Urothelium cell line (cell line): ENCODE data around the gene SCCPDH.

Source experiments
- DNase-seq: peaks from one replicate; pipeline ENCODE4 v3.0.0; 2011; ENCODE audit warnings: low spot score, mixed read lengths
- FAIRE-seq: peaks from 2 replicates; lab custom pipeline; 2011; peaks lifted over from hg19 to GRCh38; lab: Jason Lieb, UNC

Gene SCCPDH

DNA sequence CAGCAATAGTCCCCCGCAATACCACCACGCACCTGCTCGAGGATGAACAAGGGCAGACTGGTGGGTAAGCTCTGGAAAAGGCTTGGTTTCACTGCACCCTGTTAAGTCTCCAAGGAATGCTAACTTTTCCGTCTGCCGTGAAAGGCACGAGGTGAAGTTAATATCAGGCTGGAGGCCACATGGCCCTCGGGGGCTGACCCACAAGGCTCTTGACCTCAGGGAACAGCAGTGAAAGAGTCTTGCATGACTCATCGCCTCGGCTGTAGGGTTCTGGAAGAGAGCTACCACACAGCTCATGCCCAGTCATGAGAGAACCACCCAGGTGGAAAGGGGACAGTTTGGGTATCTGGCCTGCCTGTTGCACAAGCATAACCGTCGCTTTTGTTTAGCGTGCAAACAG lies 24.7 kb downstream of the SCCPDH start:
- FAIRE-seq (no peak), DNase-seq (peak; percentile 18)

DNA sequence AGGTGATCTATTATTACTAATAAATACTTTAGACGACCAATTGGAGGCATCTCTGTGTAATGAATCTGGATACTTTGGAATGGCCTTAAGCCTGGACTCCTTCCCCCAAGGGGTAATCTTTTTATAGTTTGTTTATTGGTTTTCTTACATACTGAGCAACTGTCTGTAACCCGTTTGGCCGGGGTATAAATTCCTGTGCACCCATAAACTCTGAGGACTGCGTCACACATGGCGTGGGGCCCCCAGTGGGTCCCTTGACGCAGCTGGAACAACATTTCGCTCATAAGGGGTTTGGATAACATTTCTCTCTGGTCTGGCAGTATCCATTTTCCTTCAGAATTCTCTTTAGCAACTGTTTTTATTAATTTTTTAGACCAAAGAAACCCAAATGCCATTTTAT lies 26.5 kb downstream of the SCCPDH start:
- DNase-seq (no peak), FAIRE-seq (no peak)

DNA sequence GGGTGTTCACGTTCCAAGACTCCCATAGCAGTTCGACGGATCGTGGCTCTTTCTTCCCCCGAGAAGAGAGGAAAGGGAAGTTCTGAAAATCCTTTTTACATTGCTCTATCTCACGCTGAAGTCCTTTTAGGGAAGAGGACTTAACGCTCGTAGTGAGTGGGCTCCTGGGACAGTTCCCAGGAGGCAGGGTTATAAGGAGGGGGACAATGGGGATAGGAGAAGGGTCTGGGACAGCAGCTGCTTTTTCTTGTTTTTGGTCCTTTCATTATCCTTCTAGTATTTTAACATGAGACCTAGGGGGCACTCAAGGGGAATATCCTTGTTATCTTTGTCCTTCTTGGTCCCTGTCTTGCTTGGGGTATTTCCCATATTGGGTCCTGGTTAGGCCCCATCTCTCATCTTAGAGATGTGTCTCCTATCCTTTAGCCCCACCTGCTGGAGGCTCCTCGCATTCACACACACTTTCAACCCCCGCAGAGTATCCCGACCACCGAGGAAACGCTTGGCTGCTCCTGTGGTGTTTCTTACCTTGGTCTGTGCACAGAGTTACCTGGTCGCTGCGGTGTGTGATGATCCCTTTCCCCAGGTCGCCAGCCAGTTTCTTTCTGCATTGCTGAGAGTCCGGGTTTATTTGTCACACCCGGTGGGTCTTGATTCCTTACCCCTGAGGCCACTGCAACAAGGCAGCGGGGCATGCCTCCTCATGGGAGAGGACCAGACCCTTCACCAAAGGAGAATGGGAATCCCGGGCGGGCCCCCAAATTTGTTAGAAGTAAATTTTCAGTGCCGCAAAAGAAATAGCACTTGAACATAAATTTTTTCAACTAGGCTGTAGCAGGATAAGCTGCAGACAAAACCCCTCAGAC lies 29.7 kb downstream of the SCCPDH start:
- FAIRE-seq (peak; percentile 13), DNase-seq (peak; percentile 44)

DNA sequence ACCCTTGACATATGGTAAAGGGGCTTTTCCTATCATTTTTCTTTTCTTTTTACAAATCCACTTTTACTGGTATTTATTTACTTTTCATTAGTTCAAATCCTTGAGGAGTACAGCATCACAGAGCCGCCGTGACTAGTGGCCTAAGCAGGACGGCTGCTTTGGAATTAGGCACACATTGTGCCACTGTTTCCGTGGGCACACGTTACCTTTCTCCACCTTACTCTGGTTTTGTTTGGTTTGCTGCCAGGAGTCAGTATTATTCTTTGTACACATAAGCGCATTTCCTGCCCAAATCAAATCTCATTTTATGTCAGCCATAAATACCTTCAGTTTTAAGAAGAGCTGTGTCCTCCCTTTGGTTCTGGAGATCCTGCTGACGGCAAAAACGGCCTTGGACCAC lies 31.2 kb downstream of the SCCPDH start:
- no peak for FAIRE-seq
- no peak for DNase-seq

DNA sequence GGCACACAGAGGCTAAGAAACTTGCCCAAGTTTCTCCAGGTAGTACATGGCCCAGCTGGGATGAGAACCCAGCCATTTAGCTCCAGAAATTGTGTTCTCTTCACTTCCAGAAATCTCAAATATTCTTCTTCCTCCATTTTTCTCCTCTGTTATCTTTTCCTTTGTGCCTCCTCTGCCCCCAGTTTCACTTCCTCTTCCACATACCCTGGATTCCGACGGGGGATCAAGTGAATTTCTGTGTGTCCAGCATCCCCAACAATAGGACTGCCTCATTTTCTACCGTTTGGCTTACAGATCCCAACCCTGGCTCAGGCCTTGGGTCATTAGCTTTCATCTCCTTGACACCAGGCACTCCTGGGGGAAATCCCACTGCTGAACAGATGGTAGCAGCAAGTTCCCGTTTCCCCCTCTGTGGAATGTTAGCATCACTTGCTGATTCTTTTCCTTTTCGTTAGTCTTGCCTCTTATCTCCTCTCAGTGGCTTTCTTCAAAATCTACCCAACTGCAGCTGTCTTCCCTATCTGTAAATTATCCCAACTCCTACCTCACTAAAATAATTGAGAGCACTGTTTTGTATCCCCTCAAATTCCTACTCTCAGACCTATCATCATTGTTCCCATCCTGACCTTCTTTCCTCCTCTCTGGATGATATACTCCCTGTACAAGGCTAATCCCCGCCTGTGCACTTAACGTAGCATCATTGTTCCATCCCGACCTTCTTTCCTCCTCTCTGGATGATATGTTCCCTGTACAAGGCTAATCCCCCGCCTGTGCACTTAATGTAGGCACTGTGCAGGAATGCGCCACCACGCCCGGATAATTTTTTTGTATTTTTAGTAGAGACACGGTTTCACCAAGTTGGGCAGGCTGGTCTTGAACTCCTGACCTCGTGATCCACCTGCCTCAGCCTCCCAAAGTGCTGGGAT lies 36.5 kb downstream of the SCCPDH start:
- FAIRE-seq (no peak), DNase-seq (no peak)

DNA sequence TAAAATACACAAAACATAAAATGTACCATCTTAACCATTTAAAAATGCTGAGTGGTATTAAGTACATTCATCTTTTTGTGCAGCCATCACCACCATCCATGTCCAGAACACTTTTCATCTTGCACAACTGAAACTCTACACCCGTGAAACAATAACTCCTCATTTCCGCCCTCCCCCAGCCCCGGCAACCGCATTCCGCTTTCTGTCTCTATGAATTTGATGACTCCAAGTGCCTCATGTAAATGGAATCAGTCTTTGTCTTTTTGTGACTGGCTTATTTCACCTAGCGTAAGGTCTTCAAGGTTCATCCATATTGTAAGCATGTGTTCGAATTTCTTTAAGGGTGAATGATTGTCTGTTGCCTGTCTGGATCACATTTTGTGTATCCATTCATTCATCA lies 37.2 kb downstream of the SCCPDH start:
- DNase-seq (no peak), FAIRE-seq (no peak)

DNA sequence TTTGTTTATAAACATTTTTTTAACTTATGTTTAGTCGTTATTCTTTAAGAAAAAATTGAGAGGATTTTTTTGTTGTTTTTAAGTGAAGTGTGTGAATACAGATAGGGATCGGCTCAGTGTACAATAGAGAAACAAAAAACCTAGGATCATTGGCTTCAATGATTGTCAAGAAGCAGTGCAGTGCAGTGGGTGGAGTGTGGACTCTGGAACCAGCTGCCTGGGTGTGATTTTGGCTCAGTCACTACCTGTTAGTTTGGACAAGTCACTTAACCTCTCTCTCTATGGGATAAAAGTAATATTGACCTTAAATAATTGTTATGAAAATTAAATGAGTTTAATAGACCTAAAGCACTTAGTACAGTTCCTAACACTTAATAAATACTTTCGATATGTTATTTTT lies 41.3 kb downstream of the SCCPDH start:
- DNase-seq = no peak
- FAIRE-seq = no peak

DNA sequence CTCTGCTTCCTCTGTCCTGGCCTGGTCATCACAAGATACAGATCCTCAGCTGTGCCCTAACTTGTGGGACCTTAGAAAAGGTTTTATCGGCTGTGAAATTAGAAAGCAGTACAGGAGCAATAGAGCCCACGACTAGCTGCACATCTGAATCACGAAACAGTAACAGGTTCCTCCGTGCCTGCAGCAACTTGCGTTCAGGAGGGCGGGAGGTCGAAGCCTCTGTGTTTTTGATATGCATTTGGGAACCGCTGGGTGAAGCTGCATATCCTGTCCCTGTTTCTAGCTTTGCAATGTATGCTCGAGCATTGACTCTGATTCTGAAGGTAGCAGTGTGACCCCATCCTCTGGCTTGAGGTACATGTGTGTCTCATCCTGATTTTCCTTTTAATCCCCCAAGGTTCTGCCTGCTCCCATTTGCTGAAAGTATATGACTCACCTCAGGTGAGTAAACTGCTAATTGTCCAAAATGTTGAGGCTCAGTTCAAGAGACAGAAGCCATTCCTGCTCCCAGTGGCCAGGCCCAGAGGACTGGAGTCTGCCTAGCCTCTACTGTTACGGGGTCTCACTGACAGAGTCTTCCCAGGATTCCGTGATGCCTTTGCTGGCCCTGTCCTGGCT lies 44.3 kb downstream of the SCCPDH start:
- FAIRE-seq = no peak
- no peak for DNase-seq

DNA sequence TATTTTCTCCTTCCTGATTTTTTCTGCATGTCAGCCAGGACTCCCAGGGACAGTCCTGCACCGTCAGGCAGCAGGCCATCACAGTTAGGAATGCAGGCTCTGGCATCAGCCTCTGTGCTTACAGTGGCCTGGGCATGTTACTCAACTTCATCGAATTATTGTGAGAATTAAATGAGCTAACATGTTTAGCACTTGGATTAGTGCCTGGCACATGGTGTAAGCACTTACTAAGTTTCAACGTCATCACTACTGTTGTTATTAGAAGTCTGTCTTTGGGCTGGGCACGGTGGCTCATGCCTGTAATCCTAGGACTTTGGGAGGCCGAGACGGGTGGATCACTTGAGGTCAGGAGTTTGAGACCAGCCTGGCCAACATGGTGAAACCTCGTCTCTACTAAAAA lies 45.1 kb downstream of the SCCPDH start:
- no peak for FAIRE-seq
- DNase-seq = no peak

DNA sequence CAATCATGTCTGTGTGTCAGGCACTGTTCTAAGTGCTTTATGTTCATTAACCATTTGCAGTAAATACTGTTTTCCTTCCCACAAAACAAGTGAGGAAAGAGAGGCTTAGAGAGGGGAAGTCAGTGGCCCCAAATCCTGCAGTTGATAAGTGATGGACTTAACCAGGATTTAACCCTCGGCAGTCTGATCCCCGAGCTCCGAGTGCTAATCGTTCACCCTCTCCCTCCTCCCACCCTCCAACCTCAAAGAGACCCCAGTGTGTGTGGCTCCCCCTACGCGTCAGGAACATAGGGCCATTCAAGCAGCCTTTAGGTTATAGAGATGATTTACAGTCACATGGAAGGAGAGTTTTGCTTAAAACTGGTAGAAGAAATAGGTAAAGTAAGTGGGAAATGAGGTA lies 47.2 kb downstream of the SCCPDH start:
- no peak for FAIRE-seq
- DNase-seq = no peak

DNA sequence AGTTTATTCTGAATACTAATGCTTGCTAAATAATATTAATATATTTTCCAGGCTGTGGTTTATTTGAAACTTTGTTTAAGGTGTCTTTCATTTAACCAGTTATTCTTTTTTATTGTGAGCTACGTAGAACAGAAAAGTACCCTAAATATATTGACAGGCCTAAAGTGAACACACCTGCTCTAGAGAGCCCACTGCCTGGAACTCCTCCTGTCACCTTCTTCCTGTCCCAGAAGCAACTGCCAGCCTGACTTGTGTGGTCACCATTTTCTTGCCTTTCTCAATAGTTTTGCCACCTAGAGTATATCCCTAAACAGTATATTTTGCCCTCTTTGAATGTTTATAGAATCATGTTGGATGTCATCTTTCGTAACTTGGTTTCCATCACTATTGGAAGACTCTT lies 48.5 kb downstream of the SCCPDH start:
- FAIRE-seq (no peak), DNase-seq (no peak)

DNA sequence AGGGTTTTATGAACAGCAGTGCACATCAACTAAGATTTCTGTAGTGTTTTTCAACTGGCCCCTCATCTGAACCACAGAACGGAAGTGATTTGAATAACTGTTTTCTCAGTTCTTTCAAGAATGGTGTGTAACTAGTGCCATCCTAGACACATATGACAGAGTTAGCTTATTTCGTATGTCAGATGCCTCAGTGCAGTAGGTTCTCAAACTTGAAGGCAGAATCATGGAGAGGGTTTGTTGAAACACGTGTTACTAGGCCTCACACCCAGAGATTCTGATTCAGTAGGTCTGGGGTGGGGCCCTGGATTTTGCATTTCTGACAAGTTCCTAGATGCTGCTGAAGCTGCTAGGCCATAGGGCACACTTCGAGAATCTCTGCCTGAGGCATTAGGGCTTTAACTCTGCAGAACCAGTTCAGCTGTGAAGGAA lies 49.0 kb downstream of the SCCPDH start:
- FAIRE-seq = no peak

DNA sequence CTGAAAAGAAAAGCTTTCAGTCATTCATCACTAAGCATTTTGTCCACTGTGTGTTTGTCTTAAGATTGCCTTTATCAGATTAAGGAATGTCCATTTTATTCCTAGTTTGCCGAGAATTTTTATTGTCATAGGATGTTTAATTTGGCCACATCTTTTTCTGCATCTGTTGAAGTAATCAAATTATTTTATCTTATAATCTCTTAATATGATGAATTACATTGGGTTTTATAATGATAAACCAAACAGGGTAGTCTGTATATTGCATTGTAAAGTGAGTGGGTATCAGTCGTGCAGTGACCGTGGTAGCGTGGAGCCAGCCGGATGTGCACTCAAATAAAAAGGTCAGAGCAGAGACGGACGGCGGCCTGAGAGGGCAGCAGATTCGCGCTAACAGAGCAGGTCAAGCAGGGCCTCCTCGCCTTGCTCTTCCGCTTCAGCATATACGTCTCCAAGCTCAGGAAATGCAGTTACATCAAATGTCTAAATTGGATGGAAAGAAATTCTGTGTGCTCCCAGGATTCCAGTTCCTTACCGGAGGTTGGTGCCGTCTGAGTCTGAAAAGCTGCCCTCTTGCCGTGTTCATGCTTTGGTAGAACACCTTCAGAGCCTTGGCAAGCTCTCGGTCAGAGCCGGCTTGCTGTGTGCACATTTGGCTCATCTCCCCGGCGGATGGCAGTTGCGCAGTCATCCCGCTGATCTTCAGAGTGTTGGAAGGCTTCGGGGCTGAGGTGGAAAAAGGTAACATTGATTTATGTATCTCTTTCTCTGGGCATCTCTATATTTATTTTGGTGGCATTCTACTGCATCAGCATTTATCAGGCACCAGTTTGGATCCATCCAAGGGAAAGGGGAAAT lies 51.5 kb downstream of the SCCPDH start:
- no peak for FAIRE-seq

More for the DNA sequence above, 49.0 kb downstream of the SCCPDH start:
- no peak for DNase-seq

DNA sequence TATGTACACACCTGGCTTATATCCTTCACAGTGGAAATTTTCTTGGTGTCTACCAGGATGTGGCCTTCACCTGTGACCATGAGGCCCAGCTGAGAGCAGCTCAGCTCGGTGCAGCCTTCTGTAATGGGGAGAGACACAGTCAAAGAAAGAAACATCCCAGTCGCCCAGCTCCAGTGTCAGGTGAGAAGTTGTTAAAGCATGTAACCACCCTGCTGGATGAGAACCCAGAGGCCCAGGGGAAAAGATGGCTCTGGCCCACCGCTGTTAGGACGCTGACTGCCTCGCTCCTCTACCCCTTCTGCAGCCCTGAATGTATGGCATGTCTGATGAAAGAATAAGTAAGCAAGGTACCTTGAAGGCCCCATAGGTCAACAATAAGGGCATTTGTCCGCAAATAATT lies 52.7 kb downstream of the SCCPDH start:
- FAIRE-seq (no peak), DNase-seq (no peak)

More for the DNA sequence above, 51.5 kb downstream of the SCCPDH start:
- DNase-seq = no peak

DNA sequence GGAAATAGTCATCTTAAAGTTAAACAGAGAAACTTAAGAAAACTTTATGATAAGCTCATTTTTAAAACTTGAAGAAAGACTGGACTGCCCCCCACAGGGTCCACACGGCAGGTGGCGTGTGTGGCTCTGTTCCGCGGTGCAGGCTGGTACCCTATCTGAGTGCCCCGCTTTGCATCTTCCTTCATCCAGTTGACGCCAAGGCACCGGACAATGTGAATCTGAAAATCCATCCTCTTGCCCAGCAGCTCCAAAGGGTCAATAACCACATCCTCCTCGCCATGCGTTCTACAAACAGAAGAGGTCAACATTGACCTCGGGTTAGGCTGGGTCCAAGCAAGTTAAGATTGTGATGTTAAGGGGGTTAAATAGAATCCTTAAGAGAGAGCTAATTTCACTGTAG lies 54.5 kb downstream of the SCCPDH start:
- FAIRE-seq (no peak), DNase-seq (no peak)

DNA sequence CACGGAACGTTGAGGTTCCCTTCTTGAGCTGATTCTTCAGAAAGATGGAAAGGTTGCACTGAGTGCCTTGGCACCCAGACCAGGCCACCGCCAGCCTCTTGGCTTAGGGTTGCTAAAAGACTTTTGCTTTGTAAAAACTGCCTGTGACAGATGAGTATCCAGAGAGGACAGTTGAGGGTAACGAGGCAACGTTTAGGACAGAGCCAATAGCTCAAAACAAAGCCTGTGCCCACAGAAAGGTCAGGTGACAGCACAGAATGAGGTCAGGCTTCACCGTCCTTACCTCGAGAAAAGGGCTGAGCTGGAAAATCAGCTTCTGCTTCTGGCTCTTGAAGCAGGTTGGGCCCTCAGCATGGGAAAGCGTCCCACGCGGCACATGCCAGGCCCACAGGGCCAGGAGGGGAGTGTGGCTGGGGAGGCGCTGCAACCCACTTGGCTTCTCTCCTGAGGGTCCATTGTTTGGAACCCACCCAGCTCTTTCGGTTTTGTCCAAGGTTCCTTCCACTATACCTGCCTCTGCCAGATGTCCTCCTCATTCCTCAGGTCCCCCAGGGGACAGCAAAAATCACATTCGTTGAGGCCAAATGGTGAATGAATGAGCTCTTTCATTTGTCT lies 55.5 kb downstream of the SCCPDH start:
- no peak for DNase-seq
- FAIRE-seq = no peak

DNA sequence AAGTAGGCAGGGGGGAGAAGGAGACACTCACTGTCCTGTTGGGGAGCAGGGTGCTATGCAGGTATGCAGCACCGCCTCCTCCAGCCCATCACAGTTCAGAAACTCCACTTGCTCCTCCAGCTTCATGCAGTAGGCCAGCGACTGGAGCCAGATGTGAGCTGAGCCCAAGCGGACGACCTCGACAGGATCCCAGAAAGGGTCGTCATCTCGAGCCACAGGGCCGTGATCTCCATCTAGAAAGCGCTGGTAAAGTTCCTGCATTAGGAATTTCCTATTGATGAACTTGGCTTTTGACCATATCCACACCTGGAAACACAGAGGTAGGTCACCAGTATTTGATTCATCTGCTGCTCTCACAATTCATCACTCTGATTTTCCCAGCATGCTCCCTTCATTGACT lies 56.1 kb downstream of the SCCPDH start:
- FAIRE-seq (no peak), DNase-seq (no peak)

DNA sequence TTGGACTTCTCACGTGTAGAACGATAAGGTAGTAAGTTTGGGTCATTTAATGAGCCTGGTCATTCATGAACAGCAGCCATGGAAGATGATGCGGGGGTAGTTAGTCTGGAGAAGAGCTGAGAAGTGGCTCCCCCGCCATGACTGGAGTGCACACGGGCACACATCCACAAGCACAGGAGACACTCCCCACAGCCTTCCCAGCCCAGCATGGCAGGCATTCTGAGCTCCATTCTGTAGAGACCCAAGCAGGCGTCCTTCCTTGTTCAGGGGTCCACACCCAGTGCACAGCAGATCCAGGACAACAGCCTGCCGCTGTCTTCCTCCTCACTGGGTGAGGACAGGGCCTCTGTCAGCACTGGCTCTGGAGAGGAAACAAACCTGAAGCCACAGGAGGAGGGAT lies 57.0 kb downstream of the SCCPDH start:
- DNase-seq = no peak
- FAIRE-seq = no peak

DNA sequence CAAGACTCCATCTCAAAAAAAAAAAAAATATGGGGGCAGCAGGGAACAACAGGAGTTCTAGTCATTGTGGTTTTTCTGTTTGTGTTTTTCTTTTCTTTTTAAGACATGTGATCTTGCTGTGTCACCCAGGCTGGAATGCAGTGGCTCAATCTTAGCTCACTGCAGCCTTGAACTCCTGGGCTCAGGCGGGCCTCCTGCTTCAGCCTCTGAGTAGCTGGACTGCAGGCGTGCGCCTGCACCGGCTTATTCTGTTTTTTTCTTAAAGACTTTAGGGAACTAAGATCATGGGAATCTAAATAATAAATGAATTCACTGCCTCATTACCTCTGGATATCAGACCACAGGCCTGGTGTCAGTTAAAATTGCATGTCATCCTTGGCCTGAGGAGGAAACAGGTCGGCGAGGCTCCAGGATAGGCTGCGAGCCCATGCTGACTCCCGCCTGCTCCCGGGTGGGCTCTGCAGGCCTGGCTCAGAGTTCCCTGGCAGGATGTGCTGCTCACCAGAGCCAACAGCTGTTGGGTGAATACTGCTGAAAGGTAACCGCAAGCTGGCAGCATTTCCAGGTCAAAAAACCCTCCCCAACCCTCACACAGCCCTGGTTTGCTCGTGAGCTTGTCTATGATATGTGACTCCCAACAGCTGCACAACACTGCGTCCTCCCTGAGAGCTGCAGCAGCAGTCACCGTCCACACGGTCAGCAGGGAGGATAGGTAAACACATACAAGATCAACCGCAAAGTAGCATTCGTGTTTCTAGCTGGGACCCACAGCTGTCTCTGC lies 58.1 kb downstream of the SCCPDH start:
- no peak for FAIRE-seq
- DNase-seq = peak; percentile 53
